Heart right ventricle (tissue), 16 donors: ENCODE results near the gene NF1. TPM values are rescaled to one million over a fixed set of nuclear protein-coding genes. Genes with fewer than 3 reads are reported as not detected.
"Not testable (repeated sequence)": the region's sequence is repeated elsewhere in the genome, so short reads cannot be mapped to it uniquely, and the experiment has no call there.

ENCODE experiments used
- ATAC-seq, 8 donors: fragments of 200-7000 bp; cut with Tn5 transposase; one replicate each; pipeline ENCODE4 v1.9.1; 2020; ENCODE audit warnings: mild to moderate bottlenecking in 8 of 8, moderate library complexity in 8 of 8, moderate number of reproducible peaks in 1 of 8
- DNase-seq, 2 donors: peaks; one replicate each; pipeline ENCODE4 v3.0.0-alpha.2; 2020
- H3K27ac ChIP-seq, 10 donors: fragments of 200-600 bp; sonication (generic) in 2 of 10; one replicate each; pipeline versions ENCODE4 v1.5.0 to v1.8.0; 2020 to 2022; ENCODE audit warnings: mild to moderate bottlenecking in 3 of 10
- H3K27me3 ChIP-seq, 7 donors: fragments of 200-600 bp; one replicate each; pipeline ENCODE4 v1.8.0; 2021 to 2022; ENCODE audit warnings: mild to moderate bottlenecking in 2 of 7
- H3K36me3 ChIP-seq, 9 donors: fragments of 200-600 bp; sonication (generic) in 1 of 9; one replicate each; pipeline versions ENCODE4 v1.5.0 to v1.8.0; 2020 to 2022; ENCODE audit warnings: mild to moderate bottlenecking in 2 of 9
- H3K4me1 ChIP-seq, 9 donors: fragments of 200-600 bp; sonication (generic) in 1 of 9; one replicate each; pipeline versions ENCODE4 v1.5.0 to v1.8.0; 2020 to 2022; ENCODE audit warnings: mild to moderate bottlenecking in 4 of 9
- H3K4me3 ChIP-seq, 10 donors: fragments of 200-600 bp; sonication (generic) in 2 of 10; one replicate each; pipeline versions ENCODE4 v1.5.0 to v1.8.0; 2020 to 2022; ENCODE audit warnings: mild to moderate bottlenecking in 7 of 10, moderate library complexity in 2 of 10
- H3K9me3 ChIP-seq, 11 donors: fragments of 200-600 bp in 10 of 11; sonication (generic) in 2 of 11; one replicate each; pipeline versions ENCODE4 v1.5.0 to v1.8.0; 2013 to 2022; ENCODE audit warnings: mild to moderate bottlenecking in 2 of 11, control low read depth in 1 of 11, moderate library complexity in 1 of 11
- CTCF ChIP-seq, 9 donors: fragments of 200-600 bp; sonication (generic) in 2 of 9; IDR thresholded peaks; one replicate each; pipeline versions ENCODE4 v1.5.0 to v1.8.0; 2021 to 2022; ENCODE audit warnings: antibody characterized with exemption in 9 of 9, mild to moderate bottlenecking in 5 of 9, moderate library complexity in 1 of 9
- WGBS, 2 donors: extraction: QIAGEN DNeasy Blood & Tissue Kit; methylation state at CpG; one replicate each; pipeline ENCODE4 v1.1.7; 2013; ENCODE audit warnings: inconsistent platforms in 1 of 2; 5-methylcytosine and 5-hydroxymethylcytosine counted together
- intact Hi-C, 10 donors: fragments of 100-400 bp; cut with DNase I; formaldehyde crosslinking; loops; one replicate each; pipeline versions ENCODE4 v1.11.1 to v1.14.2; 2022
- long read RNA-seq, 3 donors: library from polyadenylated mRNA; unstranded; transcript quantifications; one replicate each; pipeline ENCODE4 v2.0.0, GENCODE V29; 2020 to 2021
- polyA plus RNA-seq, 2 donors: library from polyadenylated mRNA; stranded (reverse); fragments of 200-250 nt; gene quantifications; one replicate each; pipeline ENCODE4 v1.2.3, GENCODE V29; 2013
- total RNA-seq, 10 donors: library from RNA; stranded (reverse); fragmentation: NEBNext Ultra II Directional in 3 of 10; extraction: Animal tissue kit (Norgen Biotek cat#: 25700) in 3 of 10; gene quantifications; one replicate each; pipeline versions ENCODE4 v1.2.1 to v1.2.4, GENCODE V29; 2021 to 2023
- donor health status: Arrhythmogenic right ventricular cardiomyopathy.
- donor health status: ischemic (EF 13 %, LVEDD 7.1; RV severe dilation, severe dysfunction).
- donor health status: healthy with polysubstance abuse.
- donor health status: DM: no; HTN: yes; CAD: no.
- donor health status: DM: no; HTN: no; CAD: no.
- donor health status: ischemic (EF 25% LVEDD 6.9; RV normal size, moderate dysfunction).
- donor health status: ischemic (EF 25% LVEDD 5.7; RV mildly dilated, moderate dysfunction).
- donor health status: healthy.
- donor health status: DM: yes; HTN: yes; CAD: no.
- donor health status: Ischemic cardiomyopathy.
- donor health status: ischemic (EF 35%, LVEDD 5.7; RV mildly dilated, moderate dysfunction).
- donor health status: nonischemic (EF 11% LVEDD 7.7; RV severe dilation, severe dysfunction).
- donor health status: DM: yes; HTN: yes; CAD: no.
- donor health status: PGD.
- donor health status: ischemic (EF 29% LVEDD 5.4; RV normal size, mild dysfunction).
- donor health status: nonischemic (EF 23%, LVEDD 6.1; RV moderate dilation, normal function).

The NF1 gene
- total RNA-seq (10 to 100 TPM; 41.9 to 71.0 (median 58.9) TPM), polyA plus RNA-seq (1 to 10 TPM; 4.2 to 7.6 TPM)
- long read RNA-seq, donor 1, partial matches to known transcripts: 5 of 9 reads
- long read RNA-seq, donor 1, other reads (novel, unspliced or antisense): 4 of 9 reads
- long read RNA-seq, donor 2, partial matches to known transcripts: 5 of 20 reads
- long read RNA-seq, donor 2, other reads (novel, unspliced or antisense): 15 of 20 reads
- long read RNA-seq, donor 3, partial matches to known transcripts: 15 of 25 reads
- long read RNA-seq, donor 3, other reads (novel, unspliced or antisense): 10 of 25 reads

DNA sequence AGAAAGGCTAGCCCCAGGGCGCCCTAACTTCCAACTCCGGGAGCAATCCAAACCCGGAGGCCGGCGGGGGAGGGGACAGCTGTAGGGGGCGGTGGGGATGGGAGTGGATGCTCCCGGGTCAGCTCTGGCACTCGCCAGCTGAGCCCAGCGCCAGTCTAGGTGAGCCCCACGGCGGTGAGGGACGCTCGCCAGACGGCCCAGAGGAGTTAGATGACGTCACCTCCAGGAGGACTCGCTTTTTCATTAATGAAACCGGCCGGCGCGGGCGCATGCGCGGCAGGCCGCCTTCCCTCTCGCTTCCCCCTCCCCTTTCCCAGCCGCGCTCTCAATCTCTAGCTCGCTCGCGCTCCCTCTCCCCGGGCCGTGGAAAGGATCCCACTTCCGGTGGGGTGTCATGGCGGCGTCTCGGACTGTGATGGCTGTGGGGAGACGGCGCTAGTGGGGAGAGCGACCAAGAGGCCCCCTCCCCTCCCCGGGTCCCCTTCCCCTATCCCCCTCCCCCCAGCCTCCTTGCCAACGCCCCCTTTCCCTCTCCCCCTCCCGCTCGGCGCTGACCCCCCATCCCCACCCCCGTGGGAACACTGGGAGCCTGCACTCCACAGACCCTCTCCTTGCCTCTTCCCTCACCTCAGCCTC lies at the start of gene NF1:
Gene NF1, plus strand, starts transcription at position 378 of the 636 bp plus-strand sequence. CDS start 333 bp downstream, outside the sequence.
- no peaks in the 10 kb centered on the region for H3K27me3 ChIP-seq
- ATAC-seq (peak; percentile 97 to 98 (median 98)), DNase-seq (peak; percentile 96)
- WGBS, 2 donors: 1% methylated on average over 28 to 45 of the region's 45 CpGs
- H3K36me3 ChIP-seq: no peaks in the 10 kb centered on the region
- peak within 1 kb of the TSS; percentile 83 to 98 (median 94) for H3K27ac ChIP-seq
- intact Hi-C loops: loop anchor here in 4 of 10 donors (5.0 to 10.0 kb wide), 3 partner anchors 80 to 120 kb away; no protein-coding TSS in a partner anchor
- H3K4me3 ChIP-seq: peak within 1 kb of the TSS; percentile 66 to 98 (median 89)
- peak in 1 of 9 donors; percentile 6 for TF ChIP-seq CTCF (IDR thresholded peaks at IDR 0.05)
- peaks cover 0 to 27% (median 9%) of the 10 kb centered on the region in 9 donors for H3K4me1 ChIP-seq
- H3K9me3 ChIP-seq: no peaks in the 10 kb centered on the region

DNA sequence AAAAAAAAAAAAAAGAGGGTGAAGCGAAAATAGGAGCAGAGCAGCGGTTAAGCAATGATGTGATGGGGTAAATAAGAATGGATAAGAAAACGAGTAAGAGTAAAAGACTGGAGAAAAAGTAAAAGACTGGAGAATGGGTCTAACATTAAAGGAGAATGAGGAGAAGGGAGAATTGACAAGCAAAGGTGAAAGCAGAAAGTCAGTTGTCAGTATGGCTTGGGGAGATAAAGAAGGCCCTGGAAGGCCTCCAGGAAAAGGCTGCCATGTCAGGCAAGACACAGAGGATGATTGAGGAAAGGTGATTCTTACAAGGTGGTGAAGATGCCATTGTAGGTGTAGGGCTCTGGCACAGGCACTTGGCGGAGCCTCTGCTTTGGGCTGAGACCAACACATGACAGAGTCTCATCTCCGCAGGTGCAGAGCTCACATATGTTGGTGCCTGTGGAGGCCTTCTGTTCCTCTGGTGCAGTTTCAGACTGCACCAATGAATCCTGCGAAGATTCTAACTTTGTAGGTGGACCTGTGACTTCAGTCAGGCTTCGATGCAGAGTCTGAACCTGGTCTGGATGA lies 47.8 kb upstream of the NF1 start:
- WGBS, 2 donors: 96 to 97% methylated on average over 4 to 7 of the region's 7 CpGs
- H3K27ac ChIP-seq, H3K9me3 ChIP-seq, H3K36me3 ChIP-seq, DNase-seq, ATAC-seq, intact Hi-C loops, H3K4me3 ChIP-seq, H3K27me3 ChIP-seq: not testable (repeated sequence)
- H3K4me1 ChIP-seq: peaks cover 0 to 11% (median 2%) of the 10 kb centered on the region in 9 donors

GRCh38 chr17:31048142-31048541 lies 46.6 kb upstream of the NF1 start:
- Histone ChIP-seq H3K4me1 (peaks cover 0 to 23% (median 8%) of the 10 kb centered on the region in 9 donors), H3K27ac (no peak overlapping the region), H3K36me3 (no peaks in the 10 kb centered on the region), H3K9me3 (no peaks in the 10 kb centered on the region), H3K27me3 (no peaks in the 10 kb centered on the region), H3K4me3 (no peak overlapping the region)
- no peak for TF ChIP-seq CTCF (IDR thresholded peaks at IDR 0.05)
- DNase-seq (no peak), ATAC-seq (no peak)
- intact Hi-C loops: no loop called here

- Histone ChIP-seq H3K4me1 (peaks cover 0 to 25% (median 8%) of the 10 kb centered on the region in 9 donors), H3K36me3 (no peaks in the 10 kb centered on the region), H3K4me3 (no peak overlapping the region), H3K27me3 (no peaks in the 10 kb centered on the region), H3K27ac (no peak overlapping the region), H3K9me3 (no peaks in the 10 kb centered on the region)
- ATAC-seq (no peak), DNase-seq (no peak)
- no peak for TF ChIP-seq CTCF (IDR thresholded peaks at IDR 0.05)
- intact Hi-C loops: no loop called here
These were observed 46.0 kb upstream of the NF1 start for GRCh38 chr17:31048780-31049179.
